ENCODE data around the gene ALOX15B.
"Not testable (repeated sequence)": the region's sequence is repeated elsewhere in the genome, so short reads cannot be mapped to it uniquely, and the experiment has no call there.

ALOX15B gene

DNA sequence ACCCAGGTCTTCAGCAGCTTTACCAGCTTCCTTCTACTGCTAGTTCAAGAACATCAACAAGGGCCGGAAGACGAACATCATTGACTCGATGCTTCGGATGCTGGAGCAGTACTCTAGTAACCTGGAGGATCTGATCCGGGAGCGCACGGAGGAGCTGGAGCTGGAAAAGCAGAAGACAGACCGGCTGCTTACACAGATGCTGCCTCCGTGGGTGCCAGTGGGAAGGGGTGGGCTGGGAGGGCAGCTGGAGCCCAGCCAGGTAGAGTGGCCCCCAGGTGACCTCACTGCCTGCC, 24.4 kb upstream of the ALOX15B start:
- no peak for DNase-seq

DNA sequence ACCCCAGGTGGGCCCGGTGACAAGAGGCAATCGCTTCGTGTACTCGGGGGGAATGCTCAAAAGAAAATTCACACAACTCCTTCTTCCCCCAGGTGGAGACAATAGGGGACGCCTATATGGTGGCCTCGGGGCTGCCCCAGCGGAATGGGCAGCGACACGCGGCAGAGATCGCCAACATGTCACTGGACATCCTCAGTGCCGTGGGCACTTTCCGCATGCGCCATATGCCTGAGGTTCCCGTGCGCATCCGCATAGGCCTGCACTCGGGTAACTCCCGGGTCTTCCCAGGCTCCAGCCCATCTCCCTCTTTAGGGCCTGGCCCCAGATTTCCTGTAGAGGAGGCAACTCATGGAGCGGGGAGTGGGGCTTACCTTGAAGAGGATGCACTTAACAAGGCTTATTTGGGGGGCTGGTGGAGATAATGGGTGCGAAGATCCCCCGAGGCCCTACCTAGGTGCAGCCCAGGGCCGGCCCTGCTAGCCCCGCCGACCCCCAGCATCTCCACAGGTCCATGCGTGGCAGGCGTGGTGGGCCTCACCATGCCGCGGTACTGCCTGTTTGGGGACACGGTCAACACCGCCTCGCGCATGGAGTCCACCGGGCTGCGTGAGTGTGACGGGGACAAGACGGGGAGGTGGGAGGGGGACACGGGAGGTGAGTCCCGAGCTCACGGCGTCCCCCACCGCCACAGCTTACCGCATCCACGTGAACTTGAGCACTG, 23.5 kb upstream of the ALOX15B start:
- no peak for DNase-seq

DNA sequence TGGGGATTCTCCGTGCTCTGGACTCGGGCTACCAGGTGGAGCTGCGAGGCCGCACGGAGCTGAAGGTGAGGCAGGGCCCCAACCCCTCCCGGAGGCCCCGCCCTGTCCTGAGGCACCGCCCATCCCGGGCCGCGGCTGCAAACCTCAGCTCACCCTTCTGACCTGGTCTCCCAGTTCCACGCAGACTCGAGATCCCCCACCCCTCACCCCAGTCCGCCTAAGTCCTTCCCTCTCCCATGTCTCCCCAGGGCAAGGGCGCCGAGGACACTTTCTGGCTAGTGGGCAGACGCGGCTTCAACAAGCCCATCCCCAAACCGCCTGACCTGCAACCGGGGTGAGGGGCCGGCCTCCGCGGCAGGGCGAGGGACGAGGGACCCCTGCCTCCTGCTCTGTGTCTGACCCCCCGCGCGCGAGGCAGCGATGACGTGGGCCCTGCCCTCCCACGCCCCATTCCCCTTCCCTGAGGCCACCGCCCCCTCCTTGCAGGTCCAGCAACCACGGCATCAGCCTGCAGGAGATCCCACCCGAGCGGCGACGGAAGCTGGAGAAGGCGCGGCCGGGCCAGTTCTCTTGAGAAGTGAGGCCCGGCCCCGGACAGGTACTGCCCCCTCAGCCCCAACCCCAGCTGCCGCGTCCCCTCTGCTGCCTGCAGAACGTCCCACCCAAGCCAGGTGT, 22.8 kb upstream of the ALOX15B start:
- no peak for DNase-seq

DNA sequence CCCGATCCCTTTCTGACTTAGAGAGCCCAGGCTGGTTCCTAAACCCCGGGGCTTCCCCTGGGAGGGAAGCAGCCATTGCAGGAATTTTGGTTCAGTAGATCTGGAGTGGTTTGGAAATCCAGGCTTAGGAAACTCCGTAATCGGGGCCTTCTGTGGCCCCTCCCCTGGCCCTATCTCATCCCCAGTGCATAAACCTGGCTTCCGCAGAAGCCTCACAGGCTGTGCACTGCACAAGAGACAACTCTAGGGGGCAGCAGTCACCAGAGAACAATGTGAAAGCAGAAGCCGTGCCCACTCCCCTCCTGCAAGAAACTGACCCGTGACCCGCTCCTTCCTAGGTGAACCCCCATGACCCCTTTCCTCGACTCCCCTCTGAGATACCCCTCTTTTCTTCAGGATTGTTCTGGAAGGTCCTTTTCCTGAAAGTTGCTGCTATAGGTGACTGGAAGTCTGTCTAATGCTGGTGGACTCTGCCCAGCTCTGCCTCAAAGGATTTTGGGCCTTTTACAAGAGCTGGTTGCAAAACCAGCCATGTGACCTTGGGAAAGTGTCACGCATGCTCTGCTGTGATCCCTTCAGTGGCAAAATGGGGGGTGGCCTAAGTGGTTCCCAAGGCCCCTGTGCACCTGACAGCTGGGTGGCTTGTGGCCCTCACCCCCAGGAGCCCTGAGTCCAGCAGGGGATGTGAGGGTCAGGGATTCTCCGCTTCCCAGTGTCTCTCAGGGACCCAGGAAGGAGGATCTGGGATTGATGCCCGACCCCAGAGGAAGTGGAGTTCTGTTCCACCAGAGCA, 22.0 kb upstream of the ALOX15B start:
- peak; percentile 22 for DNase-seq

DNA sequence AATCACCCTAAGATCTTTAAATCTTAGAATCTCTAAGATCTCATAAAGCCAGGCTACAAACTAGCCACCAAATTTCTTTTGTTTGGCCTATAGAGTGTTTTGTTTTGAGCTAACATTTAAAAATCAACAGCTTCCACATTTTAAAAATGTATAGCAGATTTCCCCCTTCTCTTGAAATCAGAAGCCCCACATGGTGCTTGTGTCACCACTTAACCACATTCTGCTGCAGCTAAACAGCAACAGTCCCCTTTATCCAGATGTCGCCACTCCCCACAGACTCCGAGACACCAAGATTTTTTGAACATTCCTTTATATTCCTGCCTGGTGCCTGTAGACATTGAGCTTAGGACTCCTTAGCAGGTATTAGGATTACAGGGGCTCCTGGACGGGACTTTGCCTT, 20.4 kb upstream of the ALOX15B start:
- DNase-seq = no peak

DNA sequence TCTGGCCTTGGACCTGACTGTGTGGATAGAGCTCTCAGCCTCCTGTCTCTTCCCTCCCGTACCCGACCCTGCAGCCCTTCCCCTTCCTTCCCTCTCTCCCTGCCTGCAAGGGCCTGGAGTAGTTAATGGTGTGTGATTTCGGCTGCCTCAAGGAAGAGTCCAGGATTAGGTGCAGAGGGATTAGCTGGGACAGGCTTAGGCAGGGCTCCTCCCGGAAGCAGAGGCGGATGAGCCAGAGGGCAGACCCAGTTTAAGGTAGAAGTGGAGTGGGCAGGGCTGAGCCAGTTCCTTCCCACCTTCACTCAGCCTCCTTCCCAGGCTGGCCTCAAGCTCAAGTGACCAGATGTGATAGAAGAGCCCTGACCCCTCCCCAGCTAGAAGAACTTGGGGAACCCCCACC, 19.7 kb upstream of the ALOX15B start:
- no peak for DNase-seq

DNA sequence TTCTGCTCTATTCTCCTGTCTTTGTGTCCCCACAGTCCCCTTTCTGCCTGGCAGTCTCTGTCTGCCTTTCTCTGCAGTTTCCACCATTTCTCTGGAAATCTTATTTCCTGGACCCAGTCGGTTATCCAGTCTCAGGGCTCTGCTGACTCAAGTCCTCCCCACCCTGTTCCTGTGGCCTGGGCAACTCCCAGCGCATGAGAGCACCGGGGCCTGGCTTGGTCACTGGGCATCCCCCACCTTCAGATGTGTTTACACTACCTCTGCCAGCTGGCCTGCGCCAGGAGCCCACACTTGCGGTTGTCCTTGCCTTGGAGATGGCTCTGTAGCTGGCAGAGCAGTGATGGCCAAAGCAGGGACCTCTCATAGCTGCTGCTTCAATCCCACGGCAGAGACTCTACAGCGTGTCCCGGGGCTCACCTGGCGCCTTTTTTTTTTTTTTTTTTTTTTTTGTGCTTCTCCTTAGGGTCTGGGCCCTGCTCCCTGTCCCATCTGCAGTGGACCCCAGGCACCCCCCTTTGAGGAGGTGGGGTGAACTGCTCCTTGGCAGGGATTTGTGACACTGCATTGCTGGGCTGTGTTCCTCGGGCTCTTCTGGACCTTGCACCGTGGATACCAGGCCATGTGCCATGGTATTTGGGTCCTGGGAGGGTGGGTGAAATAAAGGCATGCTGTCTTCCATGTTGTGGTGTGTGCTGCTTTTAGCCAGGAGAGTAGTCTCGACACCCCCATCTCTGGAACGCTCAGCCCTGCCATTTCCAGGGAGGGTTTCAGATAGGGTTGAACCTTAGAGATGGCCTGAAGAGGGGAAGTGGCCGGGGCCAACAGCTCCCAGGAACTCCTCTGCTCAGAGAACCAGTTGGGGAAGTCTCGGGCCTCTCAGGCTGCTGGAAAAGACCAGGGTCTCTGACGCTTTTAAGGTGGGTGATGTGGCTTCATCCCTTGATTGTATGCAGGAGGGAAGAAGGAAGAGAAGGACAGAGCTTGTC, 18.9 kb upstream of the ALOX15B start:
- no peak for DNase-seq

DNA sequence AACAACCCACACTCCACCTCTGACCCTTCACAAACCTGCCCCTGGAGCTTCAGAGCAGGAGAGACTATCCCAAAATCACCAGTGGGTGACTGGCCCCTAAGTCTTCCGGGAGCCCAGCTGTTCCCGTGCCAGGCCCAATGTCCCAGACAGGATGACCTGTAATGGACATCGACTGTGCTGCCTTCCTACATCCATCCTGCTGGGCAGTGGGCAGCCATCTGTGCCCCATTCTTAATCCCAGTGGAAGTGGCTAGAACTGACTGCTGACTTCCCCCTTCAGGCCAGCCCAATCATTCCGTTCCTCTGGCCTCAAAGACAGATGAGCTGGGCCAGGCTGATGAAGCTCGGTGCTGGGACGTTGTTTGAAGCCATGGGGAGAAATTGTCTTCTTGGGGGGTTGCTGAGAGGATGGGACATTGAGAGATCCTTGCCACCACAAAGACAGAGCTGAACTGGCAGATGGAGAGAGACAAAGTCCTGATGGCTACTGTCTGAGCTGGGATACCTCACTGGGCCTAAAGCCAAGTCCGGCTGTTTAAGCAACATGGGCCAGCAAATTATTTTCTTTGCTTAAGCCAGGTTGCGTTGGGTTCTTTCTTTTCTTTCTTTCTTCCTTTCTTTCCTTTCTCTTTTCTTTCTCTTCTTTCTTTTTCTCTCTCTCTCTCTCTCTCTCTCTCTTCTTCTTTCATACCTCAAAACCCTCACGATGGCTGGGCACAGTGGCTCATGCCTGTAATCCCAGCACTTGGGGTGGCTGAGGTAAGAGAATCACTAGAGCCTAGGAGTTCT, 17.9 kb upstream of the ALOX15B start:
- DNase-seq = no peak

DNA sequence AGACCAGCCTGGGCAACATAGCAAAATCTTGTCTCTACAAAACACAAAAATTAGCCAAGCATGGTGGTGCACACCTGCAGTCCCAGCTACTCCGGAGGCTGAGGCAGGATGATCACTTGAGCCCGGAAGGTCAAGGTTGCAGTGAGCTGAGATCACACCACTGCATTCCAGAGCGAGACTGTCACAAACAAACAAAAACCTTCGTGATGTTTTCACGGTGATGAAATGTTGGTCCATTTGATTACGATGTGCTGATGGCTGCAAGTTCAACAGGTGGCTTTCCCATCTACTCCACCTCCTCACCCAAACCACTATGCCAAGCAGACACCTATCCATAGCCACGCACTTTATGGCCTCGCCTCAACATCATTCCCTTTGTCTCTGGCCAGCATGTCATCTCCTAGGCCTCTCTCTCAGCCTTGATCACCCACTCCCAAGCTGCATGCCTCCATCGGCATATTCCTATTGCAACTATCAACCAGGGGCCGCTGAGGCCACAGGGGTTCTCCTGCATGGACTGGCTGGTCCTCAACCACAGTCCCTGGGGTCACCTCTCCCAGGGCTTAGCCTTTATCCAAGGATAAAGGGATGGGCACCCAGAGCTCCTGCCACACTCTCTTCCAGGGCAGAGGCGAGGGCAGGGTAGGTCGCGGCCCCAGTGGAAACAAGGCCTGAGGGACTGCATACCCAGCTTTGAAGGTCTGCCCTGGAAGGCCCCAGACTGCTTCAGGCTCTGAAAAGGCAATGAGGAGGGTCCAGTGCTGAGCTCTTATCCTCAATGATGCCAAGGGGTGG, 17.1 kb upstream of the ALOX15B start:
- DNase-seq = no peak

DNA sequence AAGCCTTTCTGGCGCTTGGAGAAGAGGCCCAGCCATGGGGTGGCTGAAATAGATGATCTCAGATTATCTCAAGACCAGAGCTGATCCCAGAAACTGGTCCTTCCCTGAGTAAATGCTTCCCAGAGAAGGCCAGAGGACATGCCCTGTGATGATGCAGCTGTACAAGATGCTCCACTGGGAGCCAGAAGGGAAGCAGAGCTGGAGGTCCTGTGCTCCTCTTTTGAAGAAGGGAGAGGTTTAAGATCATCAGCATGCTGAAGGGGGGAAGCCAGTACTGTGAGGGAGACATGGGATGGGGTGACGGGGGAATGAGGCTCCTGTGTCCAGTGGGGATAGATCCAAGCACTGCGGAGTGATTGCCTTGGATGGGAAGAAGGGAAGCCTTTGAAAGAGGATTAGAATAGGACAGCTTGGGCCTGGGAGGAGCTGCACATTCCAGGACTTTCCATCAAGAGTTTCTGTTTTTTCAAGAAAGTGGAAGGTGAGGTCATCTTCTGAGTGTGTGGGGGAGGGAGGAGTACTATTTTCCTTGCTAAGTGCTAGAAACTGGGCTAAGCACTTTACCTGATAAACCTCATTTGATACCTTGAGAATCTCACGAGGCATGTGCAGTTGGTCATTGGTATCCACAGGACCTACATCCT, 16.4 kb upstream of the ALOX15B start:
- DNase-seq = no peak

DNA sequence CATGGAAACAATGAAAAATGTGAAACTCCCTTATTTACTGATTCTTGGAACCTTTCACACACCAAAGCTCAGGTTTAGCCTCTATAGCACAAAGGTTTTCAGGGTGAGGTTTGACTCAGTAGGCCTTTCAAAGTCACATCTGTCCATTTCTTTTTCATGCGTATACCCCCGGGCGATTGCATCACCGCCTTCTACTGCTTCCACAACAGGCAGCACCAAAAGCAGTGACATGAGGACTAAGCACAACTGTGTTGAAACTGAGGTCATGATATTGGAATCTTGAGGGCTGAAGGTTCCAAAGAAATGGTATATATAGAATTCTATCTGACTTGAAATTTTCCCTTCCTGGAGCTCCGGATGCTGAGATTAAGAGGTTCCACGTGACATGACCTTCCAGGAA, 14.7 kb upstream of the ALOX15B start:
- DNase-seq = not testable (repeated sequence)

DNA sequence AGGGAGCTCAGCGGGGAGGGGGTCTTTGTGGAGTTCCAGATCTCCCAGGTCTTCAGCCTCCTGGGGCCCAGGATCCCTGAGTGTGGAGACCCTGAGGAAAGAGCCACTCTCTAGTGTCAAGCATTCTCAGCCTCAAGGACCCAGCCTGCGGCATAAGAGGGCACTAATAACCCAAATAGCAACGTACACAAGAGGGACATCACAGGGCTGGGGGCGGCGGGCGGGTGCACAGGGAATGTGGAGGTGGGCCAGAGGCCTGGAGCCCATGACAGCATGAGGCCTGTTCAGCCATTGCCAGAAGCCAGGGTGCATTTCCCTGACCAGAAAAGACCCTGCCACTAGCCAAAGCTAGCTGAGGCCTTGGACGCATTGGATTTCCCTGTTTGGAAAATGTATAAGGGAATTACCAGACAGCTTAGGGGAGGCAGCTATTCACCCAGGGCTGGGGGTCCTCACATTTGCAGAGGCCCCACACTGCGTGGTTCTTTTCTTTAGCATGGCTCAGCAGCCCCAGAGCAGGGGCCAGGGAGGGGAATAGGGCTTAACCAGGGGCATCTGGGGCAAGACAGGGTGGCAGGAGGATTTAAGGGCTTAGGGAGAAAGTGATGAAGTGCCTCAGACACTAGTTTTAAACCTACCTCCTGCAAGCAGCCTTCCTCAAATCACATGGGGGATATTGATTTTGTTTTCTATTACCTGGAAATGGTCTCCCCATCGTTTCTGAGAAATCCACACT, 13.5 kb upstream of the ALOX15B start:
- DNase-seq = no peak

DNA sequence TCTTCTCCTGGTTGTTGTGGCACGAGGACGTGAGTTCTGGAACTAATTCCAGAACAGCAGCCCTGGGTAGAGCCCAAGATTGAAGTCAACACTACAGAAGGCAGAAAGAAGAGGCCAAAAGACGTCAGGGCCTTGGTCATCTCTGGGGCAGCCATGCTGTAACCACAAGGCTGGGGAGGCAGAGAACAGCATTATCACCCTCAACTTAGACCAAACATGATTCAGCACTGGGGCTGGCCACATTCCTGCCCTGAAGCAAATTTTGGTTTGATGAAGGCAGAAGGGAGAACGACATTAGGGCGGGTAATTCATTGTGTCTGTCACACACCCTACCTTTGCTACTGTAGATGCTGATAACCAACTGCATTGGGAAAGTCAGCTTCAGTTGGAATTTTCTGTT, 9.7 kb upstream of the ALOX15B start:
- DNase-seq = no peak

DNA sequence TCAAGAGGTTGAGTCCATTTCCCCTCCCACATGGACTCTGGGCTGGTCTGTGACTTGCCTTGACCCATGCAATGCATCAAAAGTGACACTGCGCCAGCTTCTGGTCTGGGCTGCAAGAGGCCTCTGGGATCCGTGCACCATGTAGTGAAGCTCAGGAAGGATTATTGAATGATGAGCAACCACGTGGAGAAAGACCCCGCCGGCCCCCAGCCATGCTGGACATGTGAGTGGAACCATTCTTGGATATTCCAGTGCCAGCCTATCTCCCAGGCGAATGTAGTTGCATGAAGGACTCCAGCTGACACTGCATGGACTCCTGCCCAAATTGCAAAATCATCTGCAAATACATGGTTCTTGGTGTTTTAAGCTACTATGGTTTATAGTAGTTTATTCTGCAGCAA, 7.6 kb upstream of the ALOX15B start:
- no peak for DNase-seq

DNA sequence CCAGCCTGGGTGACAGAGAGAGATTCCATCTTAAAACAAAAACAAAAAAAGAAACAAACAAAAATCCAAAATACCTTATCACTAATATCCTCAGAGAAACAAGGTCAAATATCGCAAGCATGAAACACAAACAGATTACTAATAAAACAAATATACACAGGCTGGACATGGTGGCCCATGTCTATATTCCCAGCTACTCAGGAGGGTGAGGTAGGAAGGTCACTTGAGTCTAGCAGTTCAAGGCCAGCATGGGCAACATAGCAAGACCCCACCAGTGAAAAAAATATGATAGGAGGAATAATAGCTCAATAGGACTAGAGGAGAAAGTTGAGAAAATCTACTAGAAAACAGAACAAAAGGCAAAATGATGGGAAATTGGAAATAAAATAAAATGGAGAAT, 6.9 kb upstream of the ALOX15B start:
- DNase-seq = no peak

DNA sequence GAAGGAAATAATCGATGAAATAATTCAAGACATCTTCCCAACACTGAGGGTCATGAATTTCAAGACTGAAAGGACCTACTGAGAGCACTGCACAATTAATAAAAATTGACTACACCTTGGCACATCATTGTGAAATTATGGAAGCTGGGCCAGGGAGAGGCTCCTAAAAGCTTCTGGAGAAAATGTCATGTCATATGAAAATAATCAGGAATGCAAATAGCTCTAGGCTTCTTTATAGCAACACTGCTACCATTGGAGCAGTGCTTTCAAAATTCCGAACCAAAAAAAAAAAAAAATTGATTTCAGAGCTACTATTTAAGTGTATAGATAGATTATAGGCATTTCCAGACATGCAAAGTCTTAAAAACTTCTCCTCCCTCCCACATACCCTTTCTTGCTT, 6.4 kb upstream of the ALOX15B start:
- DNase-seq = no peak

DNA sequence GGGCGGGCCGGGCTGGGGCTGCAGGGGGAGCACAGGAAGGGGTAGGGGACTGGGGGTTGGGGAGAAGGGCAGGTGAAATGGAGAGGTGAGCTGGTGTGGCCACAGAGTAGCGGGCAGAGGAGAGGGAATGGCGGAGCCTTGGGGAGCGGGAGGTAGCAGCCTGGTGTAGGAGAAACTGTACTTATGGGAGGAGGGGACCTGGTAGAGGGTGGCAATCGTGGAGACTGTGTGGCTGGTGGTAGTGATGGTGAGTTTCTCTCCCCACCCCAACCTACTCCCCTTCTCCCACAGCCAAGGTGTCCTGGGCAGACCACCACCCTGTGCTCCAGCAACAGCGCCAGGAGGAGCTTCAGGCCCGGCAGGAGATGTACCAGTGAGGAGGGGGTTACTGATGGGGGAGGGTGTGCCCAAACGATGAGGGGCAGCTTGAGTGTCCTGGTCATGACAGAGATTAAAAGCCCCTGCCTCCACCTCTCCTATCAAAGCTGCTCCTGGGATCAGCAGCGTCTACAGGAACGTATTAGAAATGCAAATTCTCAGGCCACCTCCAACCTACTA, 831 bp downstream of the ALOX15B start:
- no peak for DNase-seq

DNA sequence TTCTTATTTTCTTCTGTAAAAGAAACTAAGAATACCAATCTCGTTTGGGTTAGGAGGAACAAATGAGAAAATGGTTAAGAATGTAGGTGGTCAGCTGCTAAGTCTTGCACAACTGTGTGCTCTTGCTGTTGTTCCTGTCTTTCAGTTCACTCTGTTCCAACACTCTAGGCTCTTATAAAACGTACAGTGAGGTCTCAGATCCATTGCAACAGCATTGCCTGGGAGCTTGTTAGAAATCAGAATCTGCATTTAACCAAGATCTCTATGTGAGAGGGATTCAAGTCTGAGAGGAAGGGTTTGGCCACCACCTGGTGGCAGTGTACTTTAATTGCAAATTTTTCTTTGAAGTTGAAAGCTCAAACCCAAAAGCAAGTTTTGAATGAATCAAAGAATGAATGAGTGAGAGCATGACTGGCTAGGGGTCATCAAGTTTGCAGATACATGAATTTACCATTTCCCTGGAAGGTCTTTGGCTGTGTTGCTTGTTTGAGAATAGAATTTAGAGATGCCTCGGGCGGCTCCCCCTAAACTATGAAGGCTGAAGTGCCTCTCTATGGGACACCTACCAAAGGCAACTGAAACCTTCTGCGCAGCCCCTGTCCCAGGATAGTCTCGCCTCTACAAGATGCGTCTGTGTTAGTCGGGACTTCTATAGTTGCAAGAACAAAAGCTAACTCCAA, 2.5 kb downstream of the ALOX15B start:
- no peak for DNase-seq

DNA sequence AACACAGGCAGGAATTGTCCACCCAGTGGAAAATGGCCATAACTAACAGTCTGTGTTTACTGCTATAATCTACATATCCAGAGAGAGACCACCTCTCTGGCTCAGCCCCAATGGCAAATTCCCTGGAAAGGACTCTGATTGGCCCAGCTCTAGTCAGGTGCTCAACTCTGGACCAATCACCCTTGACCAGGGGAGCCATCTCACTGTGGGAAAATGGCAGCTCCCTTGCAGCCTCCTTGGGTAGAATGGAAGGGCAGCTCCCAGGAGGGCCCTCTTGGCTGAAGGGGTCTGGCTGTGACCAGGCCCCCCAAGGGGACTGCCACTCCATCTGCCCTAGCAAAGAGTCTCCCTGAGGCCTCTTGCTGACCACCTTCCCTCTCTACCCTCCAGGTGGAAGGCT, 3.1 kb downstream of the ALOX15B start:
- DNase-seq = no peak

Data from effector CD4-positive, alpha-beta T cell (primary cell).